SU-DHL-6 (cell line): ENCODE results near the gene TNS3.

ENCODE experiments used
- H2AFZ ChIP-seq: fragments of 200-600 bp; sonication (generic); 2 replicates; pipeline ENCODE4 v1.6.1; 2014; ENCODE audit warnings: low read depth, mild to moderate bottlenecking, moderate library complexity, mixed read lengths, antibody characterized with exemption, low read length; ENCODE audit not compliant: severe bottlenecking
- H3F3A ChIP-seq: fragments of 200-600 bp; shearing (Covaris generic); 2 replicates; pipeline ENCODE4 v1.6.0; 2016; ENCODE audit warnings: antibody characterized with exemption, mild to moderate bottlenecking; ENCODE audit not compliant: insufficient read depth
- H3K27ac ChIP-seq: fragments of 200-600 bp; sonication (generic); 2 replicates; pipeline ENCODE4 v1.5.1; 2016; ENCODE audit warnings: low read depth, mild to moderate bottlenecking, low read length, moderate library complexity, mixed read lengths
- H3K27me3 ChIP-seq: fragments of 200-600 bp; sonication (generic), shearing (Covaris generic); 2 replicates; pipeline ENCODE4 v1.6.0; 2014; ENCODE audit warnings: mild to moderate bottlenecking, low read length
- H3K36me3 ChIP-seq: fragments of 200-600 bp; sonication (generic); 2 replicates; pipeline ENCODE4 v1.6.1; 2014; ENCODE audit warnings: mild to moderate bottlenecking, low read length, mixed read lengths
- H3K4me2 ChIP-seq: fragments of 300-600, 200-600 bp; shearing (Covaris generic), sonication (generic); 2 replicates; pipeline ENCODE4 v1.6.0; 2014; ENCODE audit warnings: low read length, low read depth, mild to moderate bottlenecking; ENCODE audit not compliant: poor library complexity, severe bottlenecking
- H3K4me3 ChIP-seq: fragments of 200-600 bp; sonication (generic); 2 replicates; pipeline ENCODE4 v1.5.1; 2014; ENCODE audit warnings: antibody characterized with exemption, low read length, mild to moderate bottlenecking, mixed read lengths; ENCODE audit not compliant: insufficient read depth, poor library complexity, severe bottlenecking
- H3K79me2 ChIP-seq: fragments of 200-600 bp; sonication (generic); 2 replicates; pipeline ENCODE4 v1.6.1; 2014; ENCODE audit warnings: mild to moderate bottlenecking, low read length, moderate library complexity; ENCODE audit not compliant: insufficient read depth
- H3K9ac ChIP-seq: fragments of 200-600 bp; sonication (generic); 2 replicates; pipeline ENCODE4 v1.7.0; 2014; ENCODE audit warnings: mild to moderate bottlenecking, low read length
- H3K9me2 ChIP-seq: fragments of 200-600 bp; sonication (generic); replicated peaks from 2 replicates; pipeline ENCODE4 v1.6.1; 2014; ENCODE audit warnings: low read length; ENCODE audit not compliant: insufficient read depth
- H3K9me3 ChIP-seq: fragments of 200-600 bp; sonication (generic); 2 replicates; pipeline ENCODE4 v1.6.1; 2014; ENCODE audit warnings: low read length, mixed read lengths; ENCODE audit not compliant: insufficient read depth
- H4K20me1 ChIP-seq: fragments of 200-600 bp; sonication (generic); 2 replicates; pipeline ENCODE4 v1.6.1; 2014; ENCODE audit warnings: low read depth, mild to moderate bottlenecking, antibody characterized with exemption, low read length, moderate library complexity, mixed read lengths
- EZH2phosphoT487 ChIP-seq: fragments of 200-600 bp; sonication (generic), shearing (Covaris generic); conservative IDR thresholded peaks from 2 replicates; pipeline ENCODE4 v1.6.1; 2018; ENCODE audit warnings: mild to moderate bottlenecking, antibody characterized with exemption, low read length, moderate library complexity, mixed read lengths
- TF ChIP-seq, protein P1 (sequence below): fragments of 200-600 bp; sonication (generic); IDR thresholded peaks from one replicate; pipeline ENCODE4 v1.5.1; 2017; ENCODE audit warnings: antibody characterized with exemption, mild to moderate bottlenecking, low read length, moderate library complexity; ENCODE audit not compliant: insufficient read depth, poor library complexity, severe bottlenecking

Gene TNS3

DNA sequence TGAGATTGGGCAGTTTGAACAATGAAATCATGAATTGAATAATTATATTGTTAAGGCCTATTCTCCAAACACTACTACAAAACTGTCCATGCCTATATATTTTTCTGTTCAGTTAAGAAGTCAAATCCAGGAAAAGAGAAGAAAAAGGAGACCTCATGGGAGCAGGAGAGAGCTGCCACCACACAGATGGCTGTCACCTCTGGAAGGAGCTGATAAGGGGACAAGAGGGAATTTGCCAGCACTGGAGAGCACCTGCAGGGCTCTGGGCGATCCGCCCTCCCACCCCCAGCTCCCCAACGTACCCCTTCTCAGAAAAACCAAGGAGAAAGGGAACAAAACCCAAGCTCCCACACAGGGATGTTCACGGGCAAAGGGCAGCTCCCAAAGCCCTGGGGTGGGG, 227.8 kb downstream of the TNS3 start:
- Histone ChIP-seq H3F3A (no peaks in the 10 kb centered on the region), H3K36me3 (no peaks in the 10 kb centered on the region)

DNA sequence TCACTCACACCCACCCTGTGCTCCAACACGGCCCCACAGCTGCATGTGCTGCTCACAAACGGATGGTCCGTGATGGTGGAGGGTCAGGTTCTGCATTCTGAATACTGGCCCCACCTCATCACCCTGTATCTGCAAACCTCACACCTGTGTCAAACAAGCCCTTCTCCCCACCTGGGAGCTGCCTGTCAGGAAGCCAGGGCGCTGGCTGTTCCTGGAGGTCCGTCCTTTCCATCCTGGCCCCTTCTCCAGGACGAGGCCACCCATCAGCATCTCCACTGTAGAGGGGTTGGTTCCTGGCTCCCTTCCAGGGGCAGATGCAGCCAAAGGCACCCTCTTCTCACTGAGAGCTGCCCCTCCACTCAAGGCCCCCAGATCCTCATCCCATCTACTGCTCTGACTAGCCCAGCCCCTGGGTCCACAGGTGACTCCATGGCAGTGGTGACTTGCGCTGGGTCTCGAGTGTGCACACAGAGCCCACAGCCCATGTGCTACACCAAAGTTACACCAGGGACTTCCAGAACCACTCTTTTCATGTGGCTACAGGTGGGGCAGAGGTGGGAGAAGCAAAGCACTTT, 229.4 kb downstream of the TNS3 start:
- Histone ChIP-seq H4K20me1 (no peaks in the 10 kb centered on the region), H3K9me2 (no peaks in the 10 kb centered on the region), H3K79me2 (no peaks in the 10 kb centered on the region), H3F3A (no peaks in the 10 kb centered on the region), H3K27me3 (no peaks in the 10 kb centered on the region), H3K4me3 (no peak overlapping the region), H3K4me2 (no peak overlapping the region), H3K9me3 (no peaks in the 10 kb centered on the region), H2AFZ (no peak overlapping the region), H3K36me3 (no peaks in the 10 kb centered on the region), H3K9ac (no peak overlapping the region), H3K27ac (no peak overlapping the region)
- TF ChIP-seq, protein P1, sequence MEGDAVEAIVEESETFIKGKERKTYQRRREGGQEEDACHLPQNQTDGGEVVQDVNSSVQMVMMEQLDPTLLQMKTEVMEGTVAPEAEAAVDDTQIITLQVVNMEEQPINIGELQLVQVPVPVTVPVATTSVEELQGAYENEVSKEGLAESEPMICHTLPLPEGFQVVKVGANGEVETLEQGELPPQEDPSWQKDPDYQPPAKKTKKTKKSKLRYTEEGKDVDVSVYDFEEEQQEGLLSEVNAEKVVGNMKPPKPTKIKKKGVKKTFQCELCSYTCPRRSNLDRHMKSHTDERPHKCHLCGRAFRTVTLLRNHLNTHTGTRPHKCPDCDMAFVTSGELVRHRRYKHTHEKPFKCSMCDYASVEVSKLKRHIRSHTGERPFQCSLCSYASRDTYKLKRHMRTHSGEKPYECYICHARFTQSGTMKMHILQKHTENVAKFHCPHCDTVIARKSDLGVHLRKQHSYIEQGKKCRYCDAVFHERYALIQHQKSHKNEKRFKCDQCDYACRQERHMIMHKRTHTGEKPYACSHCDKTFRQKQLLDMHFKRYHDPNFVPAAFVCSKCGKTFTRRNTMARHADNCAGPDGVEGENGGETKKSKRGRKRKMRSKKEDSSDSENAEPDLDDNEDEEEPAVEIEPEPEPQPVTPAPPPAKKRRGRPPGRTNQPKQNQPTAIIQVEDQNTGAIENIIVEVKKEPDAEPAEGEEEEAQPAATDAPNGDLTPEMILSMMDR, result no peak
- TF ChIP-seq EZH2phosphoT487, result no peak

More for the DNA sequence above, 227.8 kb downstream of the TNS3 start:
- Histone ChIP-seq H3K4me3 (no peak overlapping the region), H3K79me2 (no peaks in the 10 kb centered on the region), H3K27ac (no peak overlapping the region), H3K4me2 (no peak overlapping the region), H3K27me3 (no peaks in the 10 kb centered on the region), H3K9me2 (no peaks in the 10 kb centered on the region), H3K9ac (no peak overlapping the region), H3K9me3 (no peaks in the 10 kb centered on the region), H4K20me1 (no peaks in the 10 kb centered on the region), H2AFZ (no peak overlapping the region)
- no peak for TF ChIP-seq EZH2phosphoT487
- TF ChIP-seq, protein P1, result no peak

DNA sequence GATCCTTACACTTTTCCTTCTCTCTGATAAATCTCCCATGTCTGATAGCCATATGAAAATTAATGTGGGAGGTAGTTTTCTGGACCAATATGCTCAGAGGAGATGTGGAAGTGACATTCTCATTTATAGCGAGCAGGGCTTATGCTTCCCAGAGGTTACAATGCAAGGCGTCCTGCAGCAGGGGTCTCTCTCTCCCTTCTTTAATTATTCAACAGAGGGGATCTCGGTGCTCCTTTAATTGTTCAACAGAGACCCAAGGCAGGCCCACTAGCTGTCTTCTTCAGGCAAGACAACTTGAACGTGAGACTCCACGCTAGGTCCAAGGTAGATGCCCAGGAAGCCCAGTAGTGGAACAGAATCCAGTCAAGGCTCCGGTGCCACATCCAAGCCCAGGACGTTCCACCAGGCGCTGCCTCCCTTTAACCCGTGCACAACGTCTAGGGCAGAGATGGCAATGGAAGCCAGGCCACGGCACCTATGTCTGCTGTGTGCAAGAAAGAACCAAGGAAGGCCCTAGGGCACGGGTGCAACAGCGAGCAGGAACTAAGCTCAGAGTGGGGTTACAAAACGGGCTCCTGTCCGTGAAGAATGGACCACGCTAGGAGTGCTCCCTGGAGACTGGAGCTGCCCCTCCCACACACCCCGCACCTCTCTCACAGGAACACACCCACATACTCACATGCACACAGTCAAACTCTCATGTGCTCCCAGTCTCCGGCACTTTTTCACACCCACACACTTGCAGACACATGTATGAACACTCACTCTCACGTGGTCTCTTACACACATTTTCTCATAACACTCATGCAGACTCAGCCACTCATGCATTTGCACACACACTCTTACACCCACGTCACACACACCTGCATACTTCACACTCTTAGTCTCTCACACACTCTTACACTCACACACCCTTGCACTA, 230.4 kb downstream of the TNS3 start:
- Histone ChIP-seq H3K27ac (no peak overlapping the region), H3K9me2 (no peaks in the 10 kb centered on the region), H3K9me3 (no peaks in the 10 kb centered on the region), H3F3A (no peaks in the 10 kb centered on the region), H3K79me2 (no peaks in the 10 kb centered on the region), H2AFZ (no peak overlapping the region), H3K27me3 (no peaks in the 10 kb centered on the region), H3K36me3 (no peaks in the 10 kb centered on the region), H3K9ac (no peak overlapping the region), H3K4me3 (no peak overlapping the region), H3K4me2 (no peak overlapping the region), H4K20me1 (no peaks in the 10 kb centered on the region)
- TF ChIP-seq, protein P1, result no peak
- no peak for TF ChIP-seq EZH2phosphoT487
